Activated CD4-positive, alpha-beta T cell treated with anti-CD3 and anti-CD28 coated beads, Interleukin-2, amount 50 U/mL, for 4 hours (primary cell): ENCODE results near the gene CDR2L.
"Not testable (repeated sequence)": the region's sequence is repeated elsewhere in the genome, so short reads cannot be mapped to it uniquely, and the experiment has no call there.

Source experiments
- DNase-seq, 2 experiments: peaks; one replicate each; pipeline ENCODE4 v3.0.0-alpha.2; 2020

The CDR2L gene

DNA sequence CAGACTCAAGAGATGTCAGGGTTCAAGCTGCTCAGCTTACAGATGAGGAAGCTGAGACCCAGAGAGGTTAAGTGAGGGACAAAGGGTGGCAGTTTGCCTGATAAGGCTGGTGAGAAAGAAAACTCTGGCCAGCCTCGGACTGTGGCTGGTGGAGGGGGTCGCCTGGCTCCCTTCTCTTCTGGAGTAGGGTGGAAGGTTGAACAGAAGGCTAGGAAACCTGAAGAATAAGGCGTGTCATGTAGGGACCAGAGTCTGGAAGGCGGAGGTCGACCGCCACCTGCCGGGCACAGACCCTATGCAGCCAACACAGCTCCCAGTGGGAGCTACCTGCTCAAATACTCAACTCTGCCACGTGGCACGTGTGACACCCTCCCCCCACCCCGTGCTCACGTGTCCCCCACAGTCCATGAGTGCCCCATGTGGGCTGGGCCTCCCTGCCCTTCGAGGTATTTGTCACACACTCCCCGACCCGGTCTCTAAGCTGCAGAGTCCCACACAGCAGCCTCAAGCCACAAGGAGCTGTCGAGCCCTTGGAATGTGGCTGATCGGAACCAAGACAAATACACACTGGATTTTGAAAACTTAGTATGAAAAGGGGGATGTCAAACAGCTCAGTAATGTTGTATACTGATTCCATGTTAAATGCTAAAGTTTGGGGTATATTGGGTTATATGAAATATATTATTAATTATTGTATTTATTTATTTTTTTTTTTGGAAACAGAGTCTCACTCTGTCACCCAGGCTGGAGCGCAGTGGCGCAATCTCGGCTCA, 26.7 kb upstream of the CDR2L start:
- DNase-seq = peak; percentile 29 to 34

- DNase-seq = peak; percentile 80 to 84
Observed at GRCh38 chr17:74961657-74962350, 25.6 kb upstream of the CDR2L start.

GRCh38 chr17:74962622-74963394, 24.6 kb upstream of the CDR2L start:
- DNase-seq = no peak

DNA sequence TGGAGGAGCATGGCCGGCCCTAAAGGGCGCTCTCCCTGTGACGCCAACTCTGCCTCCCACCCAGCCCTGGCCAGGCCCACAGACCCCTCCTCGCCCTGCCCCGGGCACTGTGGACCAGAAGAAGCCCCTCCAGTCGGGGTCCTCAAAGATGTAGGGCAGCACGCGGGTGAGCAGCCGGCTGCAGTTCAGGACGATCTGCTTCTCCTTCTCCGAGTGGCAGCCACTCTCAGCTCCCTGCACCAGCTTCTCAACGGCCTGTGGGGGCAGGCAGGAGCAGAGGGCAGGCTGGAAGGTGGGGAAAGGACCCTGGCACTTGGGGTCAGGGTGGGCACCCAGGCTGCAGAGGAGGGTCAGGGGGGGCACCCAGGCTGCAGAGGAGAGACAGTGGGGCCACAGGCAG, 23.8 kb upstream of the CDR2L start:
- DNase-seq = no peak

GRCh38 chr17:74964246-74964761, 23.1 kb upstream of the CDR2L start:
- no peak for DNase-seq

- no peak for DNase-seq
Observed at GRCh38 chr17:74964988-74965622, 22.3 kb upstream of the CDR2L start.

- DNase-seq = no peak
Observed at GRCh38 chr17:74968361-74968780, 19.1 kb upstream of the CDR2L start.

GRCh38 chr17:74969501-74969900, 17.9 kb upstream of the CDR2L start:
- not testable (repeated sequence) for DNase-seq

- DNase-seq = no peak
Observed at GRCh38 chr17:74970395-74970794, 17.0 kb upstream of the CDR2L start.

DNA sequence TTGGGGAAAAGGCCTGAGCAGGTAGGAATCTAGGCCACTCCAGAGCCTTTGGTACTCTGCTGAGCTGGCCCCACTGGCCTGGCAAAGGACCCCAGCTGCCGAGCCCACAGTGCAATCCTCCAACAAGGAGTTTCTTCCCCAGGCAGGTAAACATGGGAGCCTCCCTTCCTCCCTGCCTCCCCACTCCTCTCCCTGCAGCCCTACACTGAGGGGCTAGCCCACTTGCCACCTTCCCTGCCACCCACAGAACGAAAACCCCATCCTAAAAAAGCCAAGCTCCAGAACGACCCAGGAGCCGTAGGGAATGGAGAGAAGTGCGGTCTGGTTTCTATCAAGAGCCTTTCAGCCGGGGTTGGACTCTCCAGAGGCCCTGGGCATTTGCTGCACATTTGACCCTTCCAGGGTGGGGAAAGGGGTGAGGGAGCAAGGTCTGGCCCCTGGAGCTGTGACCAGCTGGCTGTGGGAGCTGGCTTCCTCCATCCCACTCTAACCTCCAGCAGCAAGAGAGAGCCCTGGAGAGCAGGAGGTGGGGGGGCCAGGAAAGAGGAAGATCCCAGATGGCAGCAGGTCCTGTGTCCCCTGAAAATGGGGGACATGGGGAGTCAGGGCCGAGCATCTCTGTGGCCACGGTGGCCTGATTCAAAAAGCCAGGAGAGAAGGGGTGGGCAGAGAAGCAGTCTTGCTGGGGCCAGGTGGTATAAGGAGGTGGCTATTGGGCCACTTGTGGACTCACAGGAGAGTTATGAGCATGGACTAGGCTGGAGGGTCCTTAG, 16.2 kb upstream of the CDR2L start:
- DNase-seq = no peak

DNA sequence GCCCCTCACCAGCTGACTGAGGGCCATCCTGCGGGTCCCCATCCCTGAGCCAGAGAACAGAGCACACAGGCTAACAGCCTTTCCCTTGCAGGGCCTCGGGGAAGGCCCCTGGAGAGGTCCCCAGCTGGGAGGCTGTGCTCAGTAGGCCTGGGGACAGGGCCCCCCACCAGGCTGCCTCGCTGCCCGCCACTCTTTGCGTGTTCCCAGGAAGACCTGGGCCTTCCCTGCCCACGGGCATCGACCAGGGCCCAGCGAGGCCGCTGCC, 15.7 kb upstream of the CDR2L start:
- no peak for DNase-seq

DNA sequence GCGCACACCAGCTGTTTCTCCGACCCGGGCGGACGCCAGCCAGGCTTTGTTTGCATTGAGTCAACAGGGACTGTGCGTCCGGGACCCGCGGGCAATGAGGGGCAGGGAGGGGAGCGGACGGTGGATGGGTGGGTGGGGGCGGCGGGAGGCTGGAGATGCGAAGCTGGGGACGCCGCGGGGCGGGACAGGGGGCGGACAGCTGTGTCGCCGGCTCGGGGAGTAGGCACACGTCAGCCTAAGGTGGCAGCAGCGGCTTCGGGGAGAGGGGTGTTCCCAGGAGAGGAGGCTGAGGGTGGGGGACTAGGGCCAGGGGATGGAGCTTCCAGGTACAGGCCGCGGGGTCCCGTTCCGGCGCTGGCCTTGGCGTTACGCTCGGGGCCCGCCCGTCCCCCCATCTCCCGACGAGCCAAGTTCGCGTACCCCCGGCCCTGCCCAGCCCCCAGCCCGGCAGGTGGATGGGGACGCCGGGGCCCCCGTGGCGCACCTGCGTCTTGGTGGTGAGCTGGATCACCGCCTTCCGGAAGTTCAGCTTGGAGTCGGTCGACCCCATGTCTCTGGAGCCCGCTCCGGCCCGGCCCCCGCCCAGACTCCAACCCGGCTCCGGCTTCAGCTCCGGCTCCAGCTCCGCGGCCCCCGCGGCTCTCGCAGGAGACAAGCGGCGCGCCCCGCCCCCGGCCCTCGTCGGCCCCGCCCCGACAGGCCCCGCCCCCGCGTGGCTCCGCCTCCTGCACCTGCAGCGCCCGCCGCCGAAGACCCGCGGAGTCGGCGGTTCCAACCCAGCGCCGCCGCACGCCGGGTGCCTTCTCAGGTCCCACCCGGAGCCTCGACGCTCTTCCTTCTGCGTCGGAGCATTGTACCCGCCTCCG, 15.1 kb upstream of the CDR2L start, which contains the start of gene HID1:
HID1 (minus strand) TSS at position 653 of the 866 bp plus-strand sequence; CDS start at position 550, 103 bp downstream.
- peak; percentile 75 to 78 for DNase-seq

- no peak for DNase-seq
Observed at GRCh38 chr17:74972973-74973328, 14.5 kb upstream of the CDR2L start.

DNA sequence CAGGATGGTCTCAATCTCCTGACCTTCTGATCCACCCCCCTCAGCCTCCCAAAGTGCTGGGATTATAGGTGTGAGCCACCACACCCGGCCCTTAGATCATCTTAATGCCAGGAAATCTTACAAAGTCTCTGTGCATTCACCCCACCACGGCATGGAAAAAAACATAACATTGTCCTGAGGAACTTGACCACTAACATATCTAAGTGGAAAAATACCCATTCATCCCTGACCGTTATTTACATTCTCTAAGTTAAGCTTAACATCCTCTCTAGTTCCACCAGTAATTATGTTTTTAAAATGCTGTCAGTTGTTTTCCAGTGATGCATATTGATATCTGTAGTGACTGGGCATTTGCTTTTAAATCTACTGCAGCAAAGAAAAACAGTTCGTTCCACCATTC, 11.5 kb upstream of the CDR2L start:
- no peak for DNase-seq

- DNase-seq = no peak
Observed at GRCh38 chr17:74977802-74978201, 9.6 kb upstream of the CDR2L start.

DNA sequence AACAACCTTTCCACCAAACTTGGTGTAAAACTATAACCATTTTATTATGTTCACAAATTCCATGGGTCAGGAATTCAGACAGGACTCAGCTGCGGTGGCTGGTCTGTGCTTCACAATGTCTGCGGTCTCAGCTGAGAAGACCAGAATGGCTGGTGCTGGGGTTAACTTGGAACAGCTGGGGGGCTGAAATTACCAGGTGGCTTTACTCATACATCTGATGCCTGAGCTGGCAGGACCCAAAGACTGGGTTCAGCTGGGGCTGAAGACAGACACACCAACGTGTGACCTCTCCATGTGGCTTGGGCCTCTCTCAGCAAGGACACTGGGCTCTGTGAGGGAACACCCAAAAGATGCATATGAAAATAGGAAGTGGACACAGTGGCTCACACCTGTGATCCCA, 9.2 kb upstream of the CDR2L start:
- DNase-seq = no peak

DNA sequence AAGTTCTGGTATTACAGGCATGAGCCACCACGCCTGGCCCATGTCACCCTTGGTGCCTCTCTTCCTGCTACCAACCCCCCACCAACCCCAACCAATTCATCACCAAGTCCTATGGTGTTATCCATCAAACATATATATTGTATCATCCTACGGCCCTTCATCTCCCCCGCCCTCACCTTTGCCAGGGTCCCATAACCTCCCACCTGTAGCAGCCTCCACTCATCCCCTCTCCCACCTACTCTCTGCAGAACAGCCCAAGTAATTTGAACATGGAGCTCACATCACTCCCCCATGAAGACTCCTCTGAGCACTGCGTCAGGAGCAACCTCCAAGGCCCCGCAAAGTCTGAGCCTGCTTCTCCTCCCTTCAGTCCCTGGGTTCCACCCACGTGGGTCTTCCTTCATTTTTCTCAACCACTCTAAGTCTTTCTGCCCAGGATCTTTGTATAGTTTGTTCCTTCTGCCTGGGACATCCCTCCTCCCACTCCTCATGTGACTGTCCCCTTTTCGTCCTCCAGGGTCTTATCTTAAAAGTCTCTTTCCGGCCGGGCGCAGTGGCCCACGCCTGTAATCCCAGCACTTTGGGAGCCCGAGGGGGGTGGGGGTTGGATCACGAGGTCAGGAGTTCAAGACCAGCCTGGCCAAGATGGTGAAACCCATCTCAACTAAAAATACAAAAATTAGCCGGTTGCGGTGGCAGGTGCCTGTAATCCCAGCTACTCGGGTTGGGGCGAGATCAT, 7.9 kb upstream of the CDR2L start:
- no peak for DNase-seq

DNA sequence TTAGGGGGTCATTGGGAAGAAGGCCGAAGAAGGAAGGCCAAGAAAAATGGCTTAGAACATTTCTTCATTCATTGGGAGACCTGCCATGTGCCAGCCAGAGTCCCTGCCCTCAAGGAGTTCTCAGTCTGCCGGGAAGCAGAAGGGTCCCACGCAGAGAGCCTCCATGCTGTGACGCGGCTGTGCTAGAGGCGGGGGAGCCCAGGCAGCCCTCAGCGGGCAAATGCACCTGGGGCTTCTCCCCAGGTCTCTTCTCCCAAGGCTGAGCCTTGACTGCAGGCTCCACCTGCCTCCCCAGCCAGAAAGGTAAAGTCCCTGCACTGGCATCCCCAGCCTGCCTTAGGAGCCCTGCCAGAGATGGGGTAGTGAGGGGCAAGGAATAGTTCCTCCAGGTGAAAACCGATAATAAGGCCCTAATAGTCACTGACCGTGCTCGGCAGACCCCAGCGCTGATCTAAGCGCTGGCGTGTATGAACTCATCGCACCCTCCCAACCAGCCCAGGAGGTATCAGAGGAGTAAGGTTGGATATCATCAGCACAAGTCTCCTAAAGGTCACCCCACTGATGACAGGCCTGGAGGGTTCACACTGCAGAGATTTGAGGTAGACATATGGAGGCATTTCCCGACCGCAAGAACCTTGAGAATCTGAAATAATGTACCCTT, 6.0 kb upstream of the CDR2L start:
- no peak for DNase-seq

DNA sequence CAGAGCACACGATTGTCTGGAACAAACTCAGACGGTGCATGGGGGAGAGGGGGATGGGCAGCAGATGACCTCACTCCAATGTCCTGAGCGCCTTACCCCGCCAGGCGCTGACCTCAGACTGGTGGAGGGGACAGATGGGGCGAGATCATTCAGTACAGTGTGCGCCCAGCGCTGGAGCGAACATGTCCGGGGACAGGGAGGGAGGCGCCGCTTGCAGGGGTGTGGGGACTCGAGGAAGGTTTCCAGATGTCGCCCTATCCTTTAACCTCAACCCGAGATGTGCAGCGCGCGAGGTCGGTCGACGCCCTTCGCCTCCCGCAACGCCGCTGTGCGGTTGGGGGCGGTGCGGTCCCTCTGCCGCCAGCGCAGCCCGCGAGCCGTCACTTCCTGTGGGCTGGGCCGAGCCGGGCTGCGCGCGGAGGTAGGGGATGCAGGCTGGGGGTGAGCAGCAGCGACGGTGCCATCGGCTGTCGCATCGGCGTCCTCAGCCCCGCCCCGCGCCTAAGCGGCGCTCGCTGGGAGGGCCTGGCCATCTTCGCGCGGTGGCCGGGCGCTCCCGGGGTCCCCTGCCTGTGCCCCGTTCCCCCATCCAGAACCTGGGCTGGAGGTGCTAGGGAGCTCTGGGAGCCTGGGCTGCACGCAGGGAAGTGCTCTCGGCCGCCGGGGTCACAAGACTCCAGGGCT, 5.3 kb upstream of the CDR2L start:
- peak; percentile 56 to 65 for DNase-seq
